ENCODE measurements around the gene TOMM34.

Gene TOMM34, protein sequence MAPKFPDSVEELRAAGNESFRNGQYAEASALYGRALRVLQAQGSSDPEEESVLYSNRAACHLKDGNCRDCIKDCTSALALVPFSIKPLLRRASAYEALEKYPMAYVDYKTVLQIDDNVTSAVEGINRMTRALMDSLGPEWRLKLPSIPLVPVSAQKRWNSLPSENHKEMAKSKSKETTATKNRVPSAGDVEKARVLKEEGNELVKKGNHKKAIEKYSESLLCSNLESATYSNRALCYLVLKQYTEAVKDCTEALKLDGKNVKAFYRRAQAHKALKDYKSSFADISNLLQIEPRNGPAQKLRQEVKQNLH

DNA sequence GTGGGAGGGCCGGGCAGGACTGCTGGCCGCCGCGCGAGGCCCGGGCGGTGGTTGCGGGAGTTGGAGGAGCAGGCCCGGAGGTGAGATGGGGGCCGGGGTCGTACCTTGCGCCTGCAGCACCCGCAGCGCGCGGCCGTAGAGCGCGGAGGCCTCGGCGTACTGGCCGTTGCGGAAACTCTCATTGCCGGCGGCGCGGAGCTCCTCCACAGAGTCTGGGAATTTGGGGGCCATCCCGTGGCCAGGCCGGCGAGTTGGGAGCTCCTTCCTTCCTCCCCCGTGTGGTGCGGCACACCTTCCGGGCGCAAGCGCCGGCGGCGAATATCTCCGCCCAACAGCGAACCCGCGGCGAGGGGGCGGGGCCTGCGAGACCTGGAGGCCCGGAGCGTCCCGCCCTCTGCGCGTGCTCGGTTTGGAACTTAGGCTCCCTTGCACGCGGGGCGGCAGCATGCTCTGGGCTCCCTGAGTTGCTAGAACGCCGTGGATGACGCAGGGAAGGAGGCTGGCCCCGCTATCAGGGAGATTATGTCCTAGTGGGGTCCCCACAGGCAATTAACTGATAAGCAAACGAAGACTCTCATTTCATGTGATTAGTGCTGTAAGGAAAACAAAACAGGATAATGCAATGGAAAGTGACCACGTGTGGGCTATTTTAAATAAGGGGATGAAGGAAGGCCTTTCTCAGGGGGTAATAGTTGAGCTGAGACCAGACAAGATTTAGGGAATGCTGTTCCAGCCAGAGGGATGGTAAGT is at the start of gene TOMM34:
TOMM34 (minus strand) TSS at position 295 of the 750 bp plus-strand sequence; CDS start at position 231, 64 bp downstream.
- peak; percentile 81 to 96 for DNase-seq (ENCODE audit: low read depth in 2 of 2)

GRCh38 chr20:45008521-45009049 is 48.4 kb upstream of the TOMM34 start:
- DNase-seq (ENCODE audit: low read depth in 2 of 2) = no peak

GRCh38 chr20:44997668-44998067 is 37.5 kb upstream of the TOMM34 start:
- DNase-seq (ENCODE audit: low read depth in 2 of 2) = no peak

- DNase-seq (ENCODE audit: low read depth in 2 of 2) = no peak
Observed at GRCh38 chr20:44997171-44997570, 37.0 kb upstream of the TOMM34 start.

GRCh38 chr20:44993343-44993742 is 33.1 kb upstream of the TOMM34 start:
- DNase-seq (ENCODE audit: low read depth in 2 of 2) = no peak

- no peak for DNase-seq (ENCODE audit: low read depth in 2 of 2)
Observed at GRCh38 chr20:44990957-44991356, 30.8 kb upstream of the TOMM34 start.

GRCh38 chr20:44990425-44990824 is 30.2 kb upstream of the TOMM34 start:
- DNase-seq (ENCODE audit: low read depth in 2 of 2) = no peak

DNA sequence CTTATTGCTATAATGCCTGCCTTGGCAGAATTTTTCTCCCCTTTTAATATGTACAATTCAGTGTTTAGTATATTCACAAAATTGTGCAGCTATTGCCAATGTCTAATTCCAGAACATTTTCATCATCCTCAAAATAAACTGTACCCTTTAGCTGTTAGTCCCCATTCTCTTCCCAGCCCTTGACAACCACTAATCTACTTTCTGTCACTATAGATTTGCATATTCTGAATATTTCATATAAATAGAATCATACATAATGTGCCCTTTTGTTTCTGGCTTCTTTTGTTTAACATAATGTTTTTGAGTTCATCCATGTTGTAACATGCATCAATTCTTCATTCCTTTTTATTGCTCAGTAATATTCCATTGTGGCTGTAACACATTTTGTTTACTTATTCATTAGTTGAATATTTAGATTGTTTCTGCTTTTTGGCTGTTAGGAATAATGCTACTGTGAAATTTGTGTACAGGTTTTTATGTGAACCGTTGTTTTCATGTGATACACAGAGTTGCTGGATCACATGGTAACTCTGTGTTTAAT is 28.5 kb upstream of the TOMM34 start:
- DNase-seq (ENCODE audit: low read depth in 2 of 2) = no peak

- no peak for DNase-seq (ENCODE audit: low read depth in 2 of 2)
Observed at GRCh38 chr20:44983093-44983674, 23.0 kb upstream of the TOMM34 start.

- no peak for DNase-seq (ENCODE audit: low read depth in 2 of 2)
Observed at GRCh38 chr20:44981736-44982406, 21.7 kb upstream of the TOMM34 start.

DNA sequence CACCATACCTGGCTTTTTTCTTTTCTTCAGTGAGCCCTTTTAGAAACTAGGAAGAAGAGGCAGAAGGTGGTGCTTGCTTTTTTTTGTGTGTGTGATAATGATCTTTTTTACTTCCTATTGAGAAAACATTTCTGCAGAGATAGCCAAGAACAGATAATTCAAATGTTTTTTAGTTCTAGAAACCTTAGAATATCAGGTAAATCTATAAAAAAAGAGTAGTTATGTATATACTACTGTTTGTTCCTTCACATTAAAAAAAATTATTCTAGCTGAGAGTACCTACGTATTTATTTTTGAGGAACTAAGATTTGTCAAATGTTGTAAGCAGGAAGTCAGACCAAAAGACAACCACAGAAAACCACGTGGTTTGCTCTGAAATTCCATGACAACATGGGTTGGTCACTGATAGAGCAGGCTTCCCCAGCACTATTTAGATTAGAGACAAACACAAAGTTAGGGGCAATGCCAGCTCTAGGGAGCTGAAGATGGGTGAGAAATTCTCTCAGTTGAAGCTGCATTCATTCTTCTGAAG is 19.0 kb upstream of the TOMM34 start:
- peak in 1 of 2 donors; percentile 41 for DNase-seq (ENCODE audit: low read depth in 2 of 2)

- DNase-seq (ENCODE audit: low read depth in 2 of 2) = no peak
Observed at GRCh38 chr20:44976698-44977097, 16.5 kb upstream of the TOMM34 start.

DNA sequence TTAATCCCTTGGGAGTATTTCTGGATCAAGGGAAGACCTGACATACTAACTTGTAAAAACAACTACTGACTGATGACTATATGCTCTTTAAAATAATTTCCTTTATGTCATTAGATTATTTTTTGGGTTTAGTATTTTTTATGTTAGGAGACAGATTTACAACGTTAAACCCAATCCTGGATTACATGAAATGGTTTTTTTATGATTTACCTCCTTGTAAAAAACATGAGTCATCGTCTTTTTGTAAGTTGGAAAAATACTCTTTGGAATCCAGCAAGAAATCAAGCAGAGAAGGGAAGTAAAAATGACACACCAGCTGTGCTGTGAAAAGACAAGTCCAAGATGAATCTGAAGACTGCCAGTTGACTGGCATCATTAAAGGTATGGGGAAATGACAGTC is 12.9 kb upstream of the TOMM34 start:
- no peak for DNase-seq (ENCODE audit: low read depth in 2 of 2)

GRCh38 chr20:44970243-44970757 is 10.1 kb upstream of the TOMM34 start:
- no peak for DNase-seq (ENCODE audit: low read depth in 2 of 2)

DNA sequence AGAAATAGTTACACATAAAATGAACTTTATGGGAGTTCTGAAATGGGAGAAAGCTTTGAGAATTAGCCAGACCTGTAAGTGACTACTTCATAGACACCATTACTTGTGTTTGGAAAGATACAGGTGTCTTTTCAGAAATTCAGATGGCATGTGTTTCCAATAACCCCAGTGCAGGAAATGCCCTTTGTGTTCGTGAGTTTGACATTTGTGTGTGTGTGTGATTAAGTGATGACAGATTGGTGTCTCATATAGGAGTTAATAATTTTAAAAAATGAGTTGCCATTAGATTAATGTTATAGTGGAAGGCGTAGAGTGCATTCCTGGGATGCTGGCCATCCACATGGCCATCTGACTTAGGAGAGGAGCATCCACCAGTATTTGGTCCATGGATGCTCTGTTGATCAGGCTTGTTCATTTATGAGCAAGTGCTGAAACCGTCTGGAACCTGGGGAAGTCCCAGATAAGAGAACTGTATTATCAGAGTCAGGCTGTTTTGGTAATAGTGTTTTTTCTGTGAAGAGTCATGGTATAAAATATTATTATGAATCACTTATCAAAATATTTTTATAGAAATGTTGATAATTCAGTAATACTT is 9.2 kb upstream of the TOMM34 start:
- no peak for DNase-seq (ENCODE audit: low read depth in 2 of 2)

GRCh38 chr20:44967207-44967807 is 7.1 kb upstream of the TOMM34 start:
- DNase-seq (ENCODE audit: low read depth in 2 of 2) = no peak

- DNase-seq (ENCODE audit: low read depth in 2 of 2) = peak; percentile 87 to 88
Observed at GRCh38 chr20:44966030-44966961, 6.1 kb upstream of the TOMM34 start, which contains the start of gene STK4. STK4 (plus strand) TSS chr20:44966512; CDS start chr20:44966569, 57 bp downstream.

DNA sequence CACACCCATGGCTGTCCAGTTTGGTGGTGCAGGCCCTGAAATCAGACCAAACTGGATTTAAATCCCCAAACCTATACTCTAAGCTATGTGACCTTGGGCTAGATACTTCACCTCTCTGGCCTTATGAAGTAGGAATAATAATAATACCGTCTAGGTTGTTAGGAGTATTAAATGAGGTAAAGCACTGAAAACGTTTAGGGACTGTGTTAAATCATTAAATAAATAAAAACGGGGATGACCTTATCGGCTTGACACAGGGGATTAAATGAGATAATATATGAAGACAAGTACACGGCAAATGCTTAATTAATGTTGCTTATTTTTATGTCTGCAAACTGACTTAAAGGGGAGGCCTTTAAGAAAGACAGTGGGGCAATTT is 5.4 kb upstream of the TOMM34 start:
- DNase-seq (ENCODE audit: low read depth in 2 of 2) = no peak

Data from stimulated activated CD4-positive, alpha-beta T cell treated with anti-CD3 and anti-CD28 coated beads, Interleukin-1b, Interleukin-23, amount 100 ng/mL, for 1 hour (primary cell).